Measurements from ENCODE around the gene GRAMD1B. TPM values are rescaled to one million over a fixed set of nuclear protein-coding genes. Genes with fewer than 3 reads are reported as not detected.

GRAMD1B gene
- total RNA-seq, 3 donors from 2014 or later: 3.2 to 4.4 (median 4.1) TPM

- H3K36me3 ChIP-seq (ENCODE audit: low read depth): no peaks in the 10 kb centered on the region
- intact Hi-C loops (cut with DNase I, micrococcal nuclease): no loop called here
- H3K4me3 ChIP-seq: no peak overlapping the region
Measured at GRCh38 chr11:123473941-123474677, 44.0 kb downstream of the GRAMD1B start.

GRCh38 chr11:123474994-123475393 lies 44.9 kb downstream of the GRAMD1B start:
- H3K4me1 ChIP-seq (ENCODE audit: low read depth): no peaks in the 10 kb centered on the region
- ATAC-seq (no peak), DNase-seq (no peak)
- TF ChIP-seq CTCF (IDR thresholded peaks at IDR 0.05): no peak
- H3K4me3 ChIP-seq: no peak overlapping the region
- intact Hi-C loops (cut with DNase I, micrococcal nuclease): loop anchor here (5.0 kb wide), 1 partner anchor 173 kb away; no protein-coding TSS in a partner anchor
- no peaks in the 10 kb centered on the region for H3K9me3 ChIP-seq
- H3K36me3 ChIP-seq (ENCODE audit: low read depth): no peaks in the 10 kb centered on the region

More at GRCh38 chr11:123473941-123474677, 44.0 kb downstream of the GRAMD1B start:
- DNase-seq (no peak), ATAC-seq (no peak)
- no peak for TF ChIP-seq CTCF (IDR thresholded peaks at IDR 0.05)
- Histone ChIP-seq H3K9me3 (no peaks in the 10 kb centered on the region), H3K4me1 (ENCODE audit: low read depth) (no peaks in the 10 kb centered on the region)

- Histone ChIP-seq H3K4me1 (ENCODE audit: low read depth) (no peaks in the 10 kb centered on the region), H3K4me3 (no peak overlapping the region), H3K36me3 (ENCODE audit: low read depth) (no peaks in the 10 kb centered on the region), H3K9me3 (no peaks in the 10 kb centered on the region)
- TF ChIP-seq CTCF (IDR thresholded peaks at IDR 0.05): no peak
- intact Hi-C loops (cut with DNase I, micrococcal nuclease): loop anchor here (5.0 kb wide), 1 partner anchor 173 kb away; no protein-coding TSS in a partner anchor
- ATAC-seq (no peak), DNase-seq (no peak)
Measured at GRCh38 chr11:123475469-123475868, 45.4 kb downstream of the GRAMD1B start.

GRCh38 chr11:123477205-123477907 lies 47.3 kb downstream of the GRAMD1B start:
- DNase-seq (no peak), ATAC-seq (no peak)
- no peak overlapping the region for H3K4me3 ChIP-seq
- no peaks in the 10 kb centered on the region for H3K9me3 ChIP-seq
- H3K4me1 ChIP-seq (ENCODE audit: low read depth): no peaks in the 10 kb centered on the region
- intact Hi-C loops (cut with DNase I, micrococcal nuclease): loop anchor here (5.0 kb wide), 1 partner anchor 175 kb away; no protein-coding TSS in a partner anchor
- no peak for TF ChIP-seq CTCF (IDR thresholded peaks at IDR 0.05)
- no peaks in the 10 kb centered on the region for H3K36me3 ChIP-seq (ENCODE audit: low read depth)

GRCh38 chr11:123478352-123478987 lies 48.4 kb downstream of the GRAMD1B start:
- peak in 2 of 3 donors; percentile 59 for DNase-seq
- Histone ChIP-seq H3K4me1 (ENCODE audit: low read depth) (no peaks in the 10 kb centered on the region), H3K36me3 (ENCODE audit: low read depth) (no peaks in the 10 kb centered on the region), H3K4me3 (no peak overlapping the region), H3K9me3 (no peaks in the 10 kb centered on the region)
- peak; percentile 43 for TF ChIP-seq CTCF (IDR thresholded peaks at IDR 0.05)
- intact Hi-C loops (cut with DNase I, micrococcal nuclease): loop anchor here (2.0 to 5.0 kb wide), 2 partner anchors 72 to 176 kb away; no protein-coding TSS in a partner anchor
- ATAC-seq: peak; percentile 89

Data from mucosa of descending colon (tissue), 3 donors.